ENCODE data around the gene GCH1. TPM values are rescaled to one million over a fixed set of nuclear protein-coding genes. Genes with fewer than 3 reads are reported as not detected.
A peak's percentile ranks its signal among the peaks of the same experiment; 100 is the strongest.
"Not testable (repeated sequence)": the region's sequence is repeated elsewhere in the genome, so short reads cannot be mapped to it uniquely, and the experiment has no call there.

Gene GCH1
- total RNA-seq, 4 donors from 2014 or later: 9.5 to 14.3 (median 12.1) TPM

DNA sequence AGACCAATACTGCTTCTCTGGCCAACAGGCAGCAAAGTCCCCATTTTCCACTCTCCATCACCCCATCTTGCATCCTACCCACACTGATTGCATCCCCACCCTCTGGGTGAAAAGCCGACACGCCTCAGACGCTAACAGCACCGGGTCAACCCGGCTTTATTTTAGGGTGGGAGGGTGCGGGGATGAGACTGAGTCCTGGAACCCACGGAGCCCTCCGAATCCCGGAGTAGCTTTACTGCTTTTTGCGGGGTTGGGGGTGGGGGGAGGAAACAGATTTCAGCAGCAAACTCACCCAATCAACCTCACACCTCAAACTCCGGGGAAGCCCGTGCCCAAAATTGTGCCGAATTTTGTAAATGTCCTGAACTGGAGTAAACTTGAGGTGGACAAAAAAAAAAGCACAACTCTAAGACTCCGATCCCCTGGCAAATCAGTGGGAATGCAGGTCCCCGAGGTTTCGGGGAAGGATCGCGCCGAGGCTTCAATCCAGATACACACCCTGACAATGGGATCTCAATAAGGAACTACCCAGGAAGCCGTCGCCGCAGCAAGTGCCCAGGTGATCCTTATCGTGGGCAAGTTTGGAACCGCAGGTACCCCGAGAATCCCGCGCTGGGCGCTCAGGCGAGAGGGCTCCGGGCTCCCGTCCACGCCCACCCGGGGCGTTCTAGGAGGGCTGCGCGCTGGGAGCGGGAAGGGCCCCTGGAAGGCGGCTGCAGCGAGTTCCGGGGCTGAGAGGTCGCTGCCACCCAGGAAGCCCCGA, 1.1 kb downstream of the GCH1 start:
- peaks cover 19% of the 10 kb centered on the region for H3K4me1 ChIP-seq
- H3K27me3 ChIP-seq: no peaks in the 10 kb centered on the region
- peak overlapping the region; percentile 95 for H3K4me3 ChIP-seq
- H3K9me3 ChIP-seq: no peaks in the 10 kb centered on the region
- DNase-seq (ENCODE audit: low spot score in 2 of 2): peak in 1 of 2 donors; percentile 80
- no peak for TF ChIP-seq EP300 (IDR thresholded peaks at IDR 0.05)
- TF ChIP-seq CTCF (IDR thresholded peaks at IDR 0.05): no peak
- no peak for TF ChIP-seq POLR2AphosphoS5 (IDR thresholded peaks at IDR 0.05)
- TF ChIP-seq POLR2A (IDR thresholded peaks at IDR 0.05): no peak
- peak overlapping the region; percentile 85 for H3K27ac ChIP-seq
- H3K36me3 ChIP-seq: no peaks in the 10 kb centered on the region
- 2% methylated on average over 19 of the region's 42 CpGs for WGBS

DNA sequence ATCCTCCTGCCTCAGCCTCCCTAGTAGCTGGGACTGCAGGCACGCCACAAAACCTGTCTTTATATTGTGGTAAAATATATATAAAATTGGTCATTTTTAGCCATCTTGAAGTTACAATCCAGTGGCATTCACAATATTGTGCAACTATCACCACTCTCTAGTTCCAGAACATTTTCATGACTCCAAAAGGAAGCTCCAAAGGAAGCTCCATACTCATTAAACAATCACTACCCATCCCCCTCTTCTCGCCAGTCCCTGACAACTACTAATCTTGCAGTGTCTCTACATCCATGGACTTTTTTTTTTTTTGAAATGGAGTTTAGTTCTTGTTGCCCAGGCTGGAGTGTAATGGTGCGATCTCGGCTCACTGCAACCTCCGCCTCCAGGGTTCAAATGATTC, 3.1 kb downstream of the GCH1 start:
- 98% methylated on average over 5 of the region's 5 CpGs for WGBS
- no peak for DNase-seq (ENCODE audit: low spot score in 2 of 2)

DNA sequence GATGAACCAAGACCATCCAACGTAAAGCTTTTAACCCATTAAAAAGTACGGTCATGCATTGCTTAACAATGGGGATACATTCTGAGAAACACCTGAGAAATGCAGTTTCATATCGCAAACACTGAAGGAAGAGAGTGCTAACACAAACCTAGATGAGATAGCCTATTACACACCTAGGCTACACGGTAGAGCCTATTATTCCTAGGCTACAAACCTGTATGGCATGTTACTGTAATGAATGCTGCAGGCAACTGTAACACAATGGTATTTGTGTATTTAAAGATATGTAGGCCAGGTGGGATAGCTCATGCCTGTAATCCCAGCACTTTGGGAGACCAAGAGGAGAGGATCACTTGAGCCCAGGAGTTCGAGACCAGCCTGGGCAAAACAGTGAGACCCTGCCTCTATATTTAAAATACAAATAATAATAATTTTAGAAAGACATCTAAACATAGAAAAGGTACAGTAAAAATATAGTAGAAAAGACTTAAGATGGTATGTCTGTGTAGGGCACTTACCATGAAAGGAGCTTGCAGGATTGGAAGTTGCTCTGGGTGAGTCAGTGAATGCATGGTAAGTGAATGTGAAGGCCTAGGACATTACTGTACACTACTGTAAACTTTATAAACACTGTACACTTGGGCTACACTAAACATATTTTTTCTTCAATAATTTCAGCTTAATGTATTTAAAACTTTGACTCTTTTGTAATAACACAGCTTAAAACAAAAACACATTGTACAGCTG, 4.6 kb downstream of the GCH1 start:
- not testable (repeated sequence) for H3K27ac ChIP-seq; H3K36me3 ChIP-seq; H3K27me3 ChIP-seq; H3K9me3 ChIP-seq; H3K4me3 ChIP-seq; DNase-seq (ENCODE audit: low spot score in 2 of 2)
- peaks cover 16% of the 10 kb centered on the region for H3K4me1 ChIP-seq
- 87% methylated on average over 5 of the region's 5 CpGs for WGBS

More for the DNA sequence above, 3.1 kb downstream of the GCH1 start:
- Histone ChIP-seq H3K27me3 (no peaks in the 10 kb centered on the region), H3K4me3 (no peak overlapping the region), H3K36me3 (no peaks in the 10 kb centered on the region), H3K27ac (no peak overlapping the region), H3K9me3 (no peaks in the 10 kb centered on the region), H3K4me1 (peaks cover 19% of the 10 kb centered on the region)
- TF ChIP-seq POLR2A (IDR thresholded peaks at IDR 0.05) (no peak), EP300 (IDR thresholded peaks at IDR 0.05) (no peak), POLR2AphosphoS5 (IDR thresholded peaks at IDR 0.05) (no peak), CTCF (IDR thresholded peaks at IDR 0.05) (no peak)

- TF ChIP-seq POLR2AphosphoS5 (IDR thresholded peaks at IDR 0.05): no peak
- TF ChIP-seq CTCF (IDR thresholded peaks at IDR 0.05): no peak
- no peak for TF ChIP-seq POLR2A (IDR thresholded peaks at IDR 0.05)
- DNase-seq (ENCODE audit: low spot score in 2 of 2): no peak
- no peak overlapping the region for H3K4me3 ChIP-seq
- WGBS: 71% methylated on average over 4 of the region's 4 CpGs
- H3K9me3 ChIP-seq: no peaks in the 10 kb centered on the region
- H3K4me1 ChIP-seq: peaks cover 3% of the 10 kb centered on the region
- H3K36me3 ChIP-seq: no peaks in the 10 kb centered on the region
- H3K27me3 ChIP-seq: no peaks in the 10 kb centered on the region
- no peak overlapping the region for H3K27ac ChIP-seq
These were observed 6.9 kb downstream of the GCH1 start for GRCh38 chr14:54895683-54896082.

GRCh38 chr14:54894995-54895394, 7.6 kb downstream of the GCH1 start:
- H3K4me1 ChIP-seq: peaks cover 3% of the 10 kb centered on the region
- H3K4me3 ChIP-seq: no peak overlapping the region
- WGBS: 59% methylated on average over 3 of the region's 3 CpGs
- TF ChIP-seq EP300 (IDR thresholded peaks at IDR 0.05) (no peak), POLR2A (IDR thresholded peaks at IDR 0.05) (no peak), POLR2AphosphoS5 (IDR thresholded peaks at IDR 0.05) (no peak), CTCF (IDR thresholded peaks at IDR 0.05) (no peak)
- no peak for DNase-seq (ENCODE audit: low spot score in 2 of 2)
- no peak overlapping the region for H3K27ac ChIP-seq
- H3K27me3 ChIP-seq: no peaks in the 10 kb centered on the region
- no peaks in the 10 kb centered on the region for H3K9me3 ChIP-seq
- H3K36me3 ChIP-seq: no peaks in the 10 kb centered on the region

All from suprapubic skin (tissue), 4 donors.